DOHH2 (cell line): ENCODE data around the gene SEMA5B.

Source experiments
- EZH2phosphoT487 ChIP-seq: fragments of 200-600 bp; sonication (generic); IDR thresholded peaks from 2 replicates; pipeline ENCODE4 v1.6.1; 2017; ENCODE audit warnings: borderline replicate concordance, mild to moderate bottlenecking, antibody characterized with exemption, low read length, moderate library complexity, mixed read lengths
- TF ChIP-seq, protein P1 (sequence below): fragments of 200-600 bp; sonication (generic); IDR thresholded peaks from one replicate; pipeline ENCODE4 v1.5.1; 2014; ENCODE audit warnings: antibody characterized with exemption, mild to moderate bottlenecking, low read depth, low read length; ENCODE audit not compliant: poor library complexity, severe bottlenecking

DNA sequence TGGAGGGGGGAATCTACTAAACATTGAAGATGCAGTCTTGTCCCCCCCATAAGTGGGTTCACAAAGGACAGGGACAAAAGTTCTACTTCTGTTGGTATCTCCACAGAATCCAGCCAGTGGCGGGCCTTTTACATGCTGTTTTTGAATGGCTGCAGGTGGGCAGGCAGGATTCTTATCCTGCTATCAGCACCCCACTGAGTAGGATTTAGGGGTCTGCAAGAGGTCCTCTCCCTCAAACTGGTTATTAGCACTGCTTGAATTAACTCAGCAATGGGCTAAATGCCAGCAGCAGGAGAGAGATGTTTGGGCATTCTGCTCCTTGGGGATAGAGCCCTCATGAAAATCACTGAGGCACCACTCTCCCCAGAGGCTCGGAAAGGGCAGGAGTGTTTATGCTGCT, 40.3 kb downstream of the SEMA5B start:
- TF ChIP-seq, protein P1, sequence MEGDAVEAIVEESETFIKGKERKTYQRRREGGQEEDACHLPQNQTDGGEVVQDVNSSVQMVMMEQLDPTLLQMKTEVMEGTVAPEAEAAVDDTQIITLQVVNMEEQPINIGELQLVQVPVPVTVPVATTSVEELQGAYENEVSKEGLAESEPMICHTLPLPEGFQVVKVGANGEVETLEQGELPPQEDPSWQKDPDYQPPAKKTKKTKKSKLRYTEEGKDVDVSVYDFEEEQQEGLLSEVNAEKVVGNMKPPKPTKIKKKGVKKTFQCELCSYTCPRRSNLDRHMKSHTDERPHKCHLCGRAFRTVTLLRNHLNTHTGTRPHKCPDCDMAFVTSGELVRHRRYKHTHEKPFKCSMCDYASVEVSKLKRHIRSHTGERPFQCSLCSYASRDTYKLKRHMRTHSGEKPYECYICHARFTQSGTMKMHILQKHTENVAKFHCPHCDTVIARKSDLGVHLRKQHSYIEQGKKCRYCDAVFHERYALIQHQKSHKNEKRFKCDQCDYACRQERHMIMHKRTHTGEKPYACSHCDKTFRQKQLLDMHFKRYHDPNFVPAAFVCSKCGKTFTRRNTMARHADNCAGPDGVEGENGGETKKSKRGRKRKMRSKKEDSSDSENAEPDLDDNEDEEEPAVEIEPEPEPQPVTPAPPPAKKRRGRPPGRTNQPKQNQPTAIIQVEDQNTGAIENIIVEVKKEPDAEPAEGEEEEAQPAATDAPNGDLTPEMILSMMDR: no peak
- no peak for TF ChIP-seq EZH2phosphoT487
